ENCODE data around the gene AMY2A.
"Not testable (repeated sequence)": the region's sequence is repeated elsewhere in the genome, so short reads cannot be mapped to it uniquely, and the experiment has no call there.

The AMY2A gene

DNA sequence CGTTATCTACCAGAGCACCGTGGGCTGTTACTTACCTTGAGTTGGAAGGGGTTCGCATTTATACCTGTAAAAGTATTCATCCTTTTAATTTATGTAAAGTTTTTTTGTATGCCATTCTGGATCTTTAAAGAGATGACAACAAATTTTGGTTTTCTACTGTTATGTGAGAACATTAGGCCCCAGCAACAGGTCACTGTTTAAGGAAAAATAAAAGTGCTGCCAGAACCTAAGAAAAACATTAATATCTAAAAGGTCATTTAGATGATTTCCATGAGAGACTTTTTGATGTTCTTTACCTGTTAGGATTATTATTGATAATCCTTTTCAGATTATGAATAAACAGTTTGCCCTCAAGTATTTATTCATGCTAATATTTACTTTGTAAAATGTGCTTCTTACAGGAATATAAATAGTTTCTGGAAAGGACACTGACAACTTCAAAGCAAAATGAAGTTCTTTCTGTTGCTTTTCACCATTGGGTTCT, at the start of gene AMY2A:
AMY2A (plus strand) TSS at position 434 of the 484 bp plus-strand sequence; CDS start at position 448, 14 bp downstream.
- not testable (repeated sequence) for DNase-seq (ENCODE audit: low read depth in 2 of 2)

DNA sequence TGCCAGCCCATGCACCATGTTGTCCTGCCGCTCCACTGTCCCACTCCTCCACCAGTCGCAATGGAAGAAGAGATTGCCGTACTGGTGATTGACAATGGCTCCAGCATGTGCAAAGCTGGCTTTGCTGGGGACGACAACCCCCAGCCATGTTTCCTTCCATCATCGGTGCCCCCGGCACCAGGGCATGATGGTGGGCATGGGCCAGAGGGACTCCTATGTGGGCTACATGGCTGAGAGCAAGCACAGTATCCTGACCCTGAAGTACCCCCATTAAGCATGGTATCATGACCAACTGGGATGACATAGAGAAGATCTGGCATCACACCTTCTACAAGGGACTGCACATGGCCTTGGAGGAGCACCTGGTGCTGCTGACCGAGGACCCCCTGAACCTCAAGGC, 47.7 kb upstream of the AMY2A start:
- no peak for DNase-seq (ENCODE audit: low read depth in 2 of 2)

DNA sequence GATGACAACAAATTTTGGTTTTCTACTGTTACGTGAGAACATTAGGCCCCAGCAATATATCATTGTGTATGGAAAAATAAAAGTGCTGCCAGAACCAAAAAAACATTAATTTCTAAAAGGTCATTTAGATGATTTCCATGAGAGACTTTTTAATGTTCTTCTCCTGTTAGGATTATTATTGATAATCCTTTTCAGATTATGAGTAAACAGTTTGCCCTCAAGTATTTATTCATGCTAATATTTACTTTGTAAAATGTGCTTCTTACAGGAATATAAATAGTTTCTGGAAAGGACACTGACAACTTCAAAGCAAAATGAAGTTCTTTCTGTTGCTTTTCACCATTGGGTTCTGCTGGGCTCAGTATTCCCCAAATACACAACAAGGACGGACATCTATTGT, 45.9 kb upstream of the AMY2A start, which contains the start of gene AMY2B:
AMY2B (plus strand) TSS at position 301 of the 400 bp plus-strand sequence; CDS start at position 315, 14 bp downstream.
- DNase-seq (ENCODE audit: low read depth in 2 of 2), result not testable (repeated sequence)

DNA sequence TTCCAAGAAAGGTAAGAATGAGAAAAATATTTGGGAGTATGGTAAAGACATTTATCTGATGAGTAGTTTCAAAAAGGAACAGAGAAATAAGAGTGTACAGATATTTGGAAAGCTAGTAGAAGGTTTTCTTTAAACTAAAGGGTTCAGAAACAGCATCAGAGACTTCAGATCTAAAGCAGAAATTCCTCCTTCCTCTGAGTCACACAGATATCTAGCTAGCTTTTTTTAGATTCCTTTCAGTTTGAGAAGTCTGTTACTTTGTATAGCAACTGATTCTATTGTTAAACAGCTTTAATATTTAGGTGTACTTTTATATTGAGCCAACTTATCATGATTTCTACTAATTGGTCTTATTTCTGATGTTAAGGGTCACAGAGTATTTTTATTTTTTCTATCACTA, 41.2 kb upstream of the AMY2A start:
- DNase-seq (ENCODE audit: low read depth in 2 of 2), result no peak

DNA sequence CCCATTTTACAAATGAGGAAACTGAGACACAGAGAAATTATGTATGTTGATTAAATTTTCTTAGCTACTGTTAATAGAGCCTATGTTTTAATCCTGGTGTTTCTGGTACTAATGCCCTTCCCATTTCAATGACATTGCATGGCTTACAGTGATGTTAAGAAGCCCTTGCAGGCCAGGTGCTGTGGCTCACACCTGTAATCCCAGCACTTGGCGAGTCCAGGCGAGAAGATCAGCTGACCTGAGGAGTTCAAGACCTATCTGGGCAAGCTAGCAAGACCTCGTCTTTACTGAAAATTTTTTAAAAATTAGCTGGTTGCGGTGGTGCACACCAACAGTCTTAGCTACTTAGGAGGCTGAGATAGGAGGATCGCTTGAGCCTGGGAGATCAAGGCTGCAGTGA, 40.4 kb upstream of the AMY2A start:
- not testable (repeated sequence) for DNase-seq (ENCODE audit: low read depth in 2 of 2)

DNA sequence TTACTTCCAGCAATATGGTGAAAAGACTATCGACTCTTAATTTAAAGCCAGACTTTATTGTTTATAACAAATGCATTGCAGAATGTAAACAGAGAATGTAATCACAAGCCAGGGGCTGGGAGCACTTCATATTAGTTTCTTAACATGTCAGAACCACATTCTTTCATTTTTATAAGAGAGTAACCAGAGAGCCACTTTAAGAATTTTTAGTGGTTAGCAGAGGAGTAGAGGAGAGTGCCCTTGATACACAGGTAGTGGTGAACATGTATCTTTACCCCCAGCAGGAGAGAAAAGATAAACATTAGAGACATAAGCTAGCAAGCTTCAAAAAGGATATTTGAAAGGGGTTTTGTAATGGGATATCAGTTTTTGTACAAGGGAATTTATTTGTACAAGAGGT, 34.8 kb upstream of the AMY2A start:
- no peak for DNase-seq (ENCODE audit: low read depth in 2 of 2)

DNA sequence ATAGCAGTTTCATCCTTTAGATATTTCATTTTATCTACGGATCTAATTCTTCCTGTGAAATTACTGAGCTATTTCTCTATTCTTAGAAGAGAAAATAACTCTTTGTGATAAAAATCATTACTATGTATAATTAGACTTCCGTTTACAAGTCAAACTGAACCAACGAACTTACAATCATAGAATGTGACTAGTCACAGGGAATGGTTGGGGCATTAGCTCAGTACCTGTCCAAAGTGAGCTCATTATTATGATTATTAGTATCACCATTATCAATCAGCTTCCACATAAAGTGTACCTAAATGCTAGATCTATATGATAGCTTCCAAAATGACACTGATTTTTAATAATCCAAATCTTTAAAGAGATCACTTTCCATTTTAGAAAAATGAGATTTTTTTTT, 33.3 kb upstream of the AMY2A start:
- DNase-seq (ENCODE audit: low read depth in 2 of 2), result no peak

DNA sequence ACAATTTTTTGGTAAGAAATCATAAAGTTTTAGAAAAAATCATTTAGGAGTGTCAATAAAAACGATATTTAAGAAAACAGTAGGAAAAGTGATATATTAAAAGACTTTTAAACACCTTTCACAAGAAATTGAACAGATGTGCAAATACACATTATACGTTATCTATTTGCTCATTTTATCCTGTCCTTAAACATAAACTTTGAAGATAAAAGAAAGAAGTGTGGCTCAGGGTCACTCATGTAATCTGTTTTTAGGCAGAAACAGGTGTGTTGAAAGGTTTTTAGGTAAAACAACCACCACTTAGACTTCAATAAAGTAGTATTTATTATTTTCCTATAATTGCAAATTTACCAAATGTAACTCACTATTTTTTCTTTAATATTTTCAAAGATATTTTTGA, 32.7 kb upstream of the AMY2A start:
- no peak for DNase-seq (ENCODE audit: low read depth in 2 of 2)

DNA sequence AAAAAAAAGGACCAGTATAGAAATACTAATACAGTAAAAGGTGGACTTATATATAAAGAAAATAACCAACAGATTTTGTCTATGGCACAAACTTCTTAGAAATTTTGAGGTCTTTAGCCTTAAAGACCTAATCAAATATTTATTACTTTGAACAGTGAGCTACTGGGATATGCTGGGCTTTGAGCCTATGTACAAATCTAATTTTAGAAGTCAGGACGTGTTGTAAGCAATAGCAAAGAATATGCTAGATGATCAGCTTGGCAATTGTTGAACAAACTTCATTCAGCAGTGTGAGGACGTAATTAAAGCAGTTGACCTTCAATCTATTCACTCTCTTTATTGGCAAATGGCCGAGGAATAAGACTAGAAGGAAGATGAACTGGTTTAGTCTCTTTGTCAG, 14.5 kb upstream of the AMY2A start:
- DNase-seq (ENCODE audit: low read depth in 2 of 2), result not testable (repeated sequence)

DNA sequence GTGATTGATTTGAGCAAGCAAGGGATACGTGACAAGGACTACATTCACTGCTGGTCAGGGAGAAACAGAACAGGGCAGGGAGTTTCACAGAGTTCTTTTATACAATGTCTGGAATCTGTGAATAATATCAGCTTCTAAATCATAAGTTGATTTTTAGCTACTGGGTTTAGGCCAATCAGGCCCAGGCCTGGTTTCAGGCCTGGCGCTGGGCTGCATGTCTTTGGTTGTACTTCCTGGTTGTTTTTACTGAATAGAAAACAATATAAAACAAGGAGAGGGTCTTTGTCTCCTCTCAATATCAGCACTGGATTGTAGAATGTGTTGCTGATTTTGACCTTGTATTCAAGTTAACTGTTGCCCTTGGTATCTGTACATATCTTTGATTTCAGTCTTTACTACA, 865 bp upstream of the AMY2A start:
- no peak for DNase-seq (ENCODE audit: low read depth in 2 of 2)

DNA sequence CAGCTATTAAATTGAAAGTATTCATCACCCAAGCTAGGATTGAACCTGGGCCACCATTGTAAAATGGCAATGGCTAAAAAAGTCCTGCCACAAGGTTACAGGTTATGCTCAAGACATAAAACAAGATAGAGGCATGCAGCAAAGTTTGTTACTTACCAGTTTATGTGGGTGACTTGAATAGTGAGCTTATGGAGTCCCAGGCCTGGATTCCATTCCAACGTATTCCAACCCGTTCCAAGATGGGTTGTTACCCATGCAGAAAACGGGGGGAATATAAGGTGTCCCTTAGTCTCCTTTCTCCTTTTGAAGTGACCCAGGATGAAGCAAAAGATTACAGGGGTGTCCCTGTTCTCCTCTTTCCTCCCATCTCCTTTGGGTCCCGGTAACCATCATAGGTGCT, 10.2 kb downstream of the AMY2A start:
- not testable (repeated sequence) for DNase-seq (ENCODE audit: low read depth in 2 of 2)

DNA sequence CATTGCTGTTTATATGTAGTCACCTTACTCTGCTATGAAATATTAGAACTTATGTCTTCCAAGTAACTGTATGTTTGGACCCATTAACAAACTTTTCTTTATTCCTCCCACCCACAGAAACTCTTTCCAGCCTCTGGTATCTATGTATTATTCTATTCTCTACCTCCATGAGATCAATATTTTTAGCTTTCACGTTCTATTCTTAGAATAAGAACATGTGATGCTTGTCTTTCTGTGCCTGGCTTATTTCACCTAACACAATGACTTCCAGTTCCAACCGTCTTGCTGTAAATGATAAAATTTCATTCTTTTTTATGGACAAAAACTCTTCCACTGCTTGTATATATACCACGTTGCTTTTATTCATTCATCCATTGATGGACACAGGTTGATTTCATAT, 24.0 kb downstream of the AMY2A start:
- not testable (repeated sequence) for DNase-seq (ENCODE audit: low read depth in 2 of 2)

DNA sequence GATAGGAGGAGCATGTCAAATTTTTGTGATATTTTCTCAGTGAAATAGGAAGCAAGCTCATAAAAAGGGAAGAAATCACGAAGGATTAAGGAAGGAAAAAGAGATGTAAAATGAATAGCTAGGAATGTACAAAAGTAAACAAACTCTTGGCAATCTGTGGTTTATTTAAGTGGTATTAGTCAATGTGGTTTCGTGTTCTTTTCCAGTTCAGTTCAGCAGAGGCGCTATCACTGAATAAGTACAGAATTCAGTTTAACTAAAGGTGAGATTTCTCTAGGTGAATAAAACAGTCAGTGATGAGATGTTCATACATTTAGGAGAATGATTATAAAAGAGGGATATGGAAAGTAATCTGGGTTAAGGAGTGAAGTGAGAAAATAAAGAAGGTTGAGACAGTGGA, 26.7 kb downstream of the AMY2A start:
- not testable (repeated sequence) for DNase-seq (ENCODE audit: low read depth in 2 of 2)

DNA sequence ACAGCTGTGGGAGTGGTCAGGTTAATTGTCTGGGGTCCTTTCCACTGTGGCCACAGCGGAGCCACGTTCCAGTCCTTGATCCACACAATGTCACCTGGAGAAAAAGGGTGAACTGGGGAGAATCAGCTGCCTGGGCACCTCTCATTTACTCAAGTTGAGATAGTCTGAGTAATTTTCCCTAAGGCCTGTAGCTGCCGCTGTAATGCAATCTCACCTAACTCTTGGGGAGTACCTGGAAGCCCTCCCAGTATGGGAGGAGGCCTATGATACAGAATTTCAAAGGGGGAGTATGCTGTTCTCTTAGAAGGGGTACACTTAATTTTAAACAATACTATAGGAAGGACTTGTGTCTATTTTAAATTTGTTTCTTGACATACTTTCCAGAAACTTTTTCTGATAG, 33.1 kb downstream of the AMY2A start:
- not testable (repeated sequence) for DNase-seq (ENCODE audit: low read depth in 2 of 2)

DNA sequence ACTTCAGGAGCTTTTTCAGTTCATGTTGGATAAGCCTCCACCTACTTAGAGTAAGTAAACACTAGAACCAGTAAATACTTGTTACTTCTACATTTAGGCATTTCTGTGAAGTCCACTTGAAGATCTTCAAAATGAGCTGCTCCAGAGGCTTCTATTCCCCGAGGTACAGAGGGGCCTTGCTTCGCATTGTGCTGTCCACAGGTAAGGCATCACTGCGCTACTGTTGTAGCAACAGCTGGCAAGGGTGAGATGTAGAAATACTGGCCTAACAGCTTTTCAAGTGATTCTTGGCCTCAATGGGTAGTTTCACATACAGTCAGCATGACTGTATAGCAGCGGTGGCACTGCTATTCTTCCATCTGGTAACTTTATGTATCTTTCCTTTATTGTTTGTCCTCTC, 33.7 kb downstream of the AMY2A start:
- not testable (repeated sequence) for DNase-seq (ENCODE audit: low read depth in 2 of 2)

DNA sequence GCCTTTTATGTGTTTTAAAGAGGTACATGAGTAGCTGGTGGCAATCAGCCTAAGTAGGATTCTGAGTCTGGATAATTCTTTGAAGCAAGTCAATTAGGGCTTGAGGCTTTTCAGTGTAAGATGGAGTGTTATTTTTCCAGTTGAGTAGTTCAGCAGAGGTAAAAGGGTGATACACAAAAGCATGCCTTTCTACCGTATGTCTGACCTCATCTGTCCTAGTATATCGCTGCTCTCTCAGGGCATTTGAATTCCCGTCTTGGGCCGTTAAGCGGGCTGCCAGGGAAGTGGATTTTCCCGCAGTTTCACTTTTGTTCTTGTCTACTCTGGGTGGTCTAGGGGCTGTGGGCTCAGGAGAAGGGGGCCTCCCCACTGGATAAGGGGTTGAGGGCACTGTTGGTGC, 36.9 kb downstream of the AMY2A start:
- not testable (repeated sequence) for DNase-seq (ENCODE audit: low read depth in 2 of 2)

DNA sequence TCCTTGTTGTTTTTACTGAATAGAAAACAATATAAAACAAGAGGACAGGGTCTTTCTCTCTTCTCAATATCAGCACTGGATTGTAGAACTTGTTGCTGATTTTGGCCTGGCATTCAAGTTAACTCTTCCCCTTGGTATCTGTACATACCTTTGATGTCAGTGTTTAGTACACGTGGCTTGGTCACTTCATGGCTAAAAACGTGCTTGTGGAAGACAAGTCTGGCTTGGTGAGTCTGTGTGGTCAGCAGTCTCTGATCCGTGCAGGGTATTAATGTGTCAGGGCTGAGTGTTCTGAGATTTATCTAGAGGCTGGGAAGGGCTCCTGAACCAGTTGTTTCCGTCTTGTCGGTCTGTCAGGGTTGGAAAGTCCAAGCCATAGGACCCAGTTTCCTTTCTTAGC, 38.2 kb downstream of the AMY2A start, which contains the start of gene AMY1A:
AMY1A (plus strand) TSS at position 301 of the 400 bp plus-strand sequence. CDS start 571 bp downstream, outside the sequence.
- DNase-seq (ENCODE audit: low read depth in 2 of 2), result not testable (repeated sequence)
